Measurements from ENCODE around the gene ZNF410. TPM values are rescaled to one million over a fixed set of nuclear protein-coding genes. Genes with fewer than 3 reads are reported as not detected.

ZNF410 gene
- total and polyA plus RNA-seq, 2 of the 13 experiments (the other 11 are each of a cell fraction or from before 2014, with no cell fraction given): 19.2 to 44.3 TPM

GRCh38 chr14:73886449-73887317 is at the start of gene ZNF410 (continued):
- TF ChIP-seq ZNF503 (CRISPR knock-in tag; IDR thresholded peaks at IDR 0.05) (no peak; the same call in none of the 2 replicates), ATF7 (IDR thresholded peaks at IDR 0.05) (peak; percentile 73), ATF7 (CRISPR knock-in tag; IDR thresholded peaks at IDR 0.05) (peak; percentile 91), ISL2 (CRISPR knock-in tag; IDR thresholded peaks at IDR 0.05) (0 out of 2 replicates have a peak, but pooled peaks have one; percentile 72), HNRNPUL1 (IDR thresholded peaks at IDR 0.05; ENCODE audit: low read depth, low read length) (peak; percentile 68; the same call in 1 of the 2 replicates), RBAK (CRISPR knock-in tag; IDR thresholded peaks at IDR 0.05) (no peak), PHF8 (CRISPR knock-in tag; IDR thresholded peaks at IDR 0.05) (peak; percentile 95), LCORL (IDR thresholded peaks at IDR 0.05) (peak; percentile 33; the same call in 1 of the 2 replicates), LCORL (CRISPR knock-in tag; IDR thresholded peaks at IDR 0.05) (peak; percentile 90), ZNF781 (CRISPR knock-in tag; IDR thresholded peaks at IDR 0.05; ENCODE audit: borderline replicate concordance, not compliant biosample characterization) (peak; percentile 58), ZUFSP (CRISPR knock-in tag; IDR thresholded peaks at IDR 0.05; ENCODE audit: borderline replicate concordance) (no peak), DNMT3B (CRISPR knock-in tag; conservative IDR thresholded peaks at IDR 0.05) (0 out of 2 replicates have a peak, but pooled peaks have one; percentile 44), NFKBIZ (CRISPR knock-in tag; IDR thresholded peaks at IDR 0.05) (peak; percentile 21; the same call in 1 of the 2 replicates), ZFP37 (CRISPR knock-in tag; IDR thresholded peaks at IDR 0.05; ENCODE audit: borderline replicate concordance) (no peak), CHCHD3 (CRISPR knock-in tag; IDR thresholded peaks at IDR 0.05) (no peak), ZNF17 (CRISPR knock-in tag; IDR thresholded peaks at IDR 0.05) (no peak), NPAS2 (CRISPR knock-in tag; IDR thresholded peaks at IDR 0.05; ENCODE audit: borderline replicate concordance) (no peak), CREM (IDR thresholded peaks at IDR 0.05) (peak; percentile 77), CREM (CRISPR knock-in tag; IDR thresholded peaks at IDR 0.05) (peak; percentile 25; the same call in 1 of the 2 replicates), ZNF878 (CRISPR knock-in tag; IDR thresholded peaks at IDR 0.05) (peak; percentile 82), ZEB1 (IDR thresholded peaks at IDR 0.05; ENCODE audit: insufficient replicate concordance, low read depth) (no peak), FOXK2 (IDR thresholded peaks at IDR 0.05) (peak; percentile 12; the same call in 1 of the 2 replicates), SMARCC2 (IDR thresholded peaks at IDR 0.05) (no peak), MBD4 (IDR thresholded peaks at IDR 0.05; ENCODE audit: borderline replicate concordance, low read length) (no peak), U2AF2 (IDR thresholded peaks at IDR 0.05; ENCODE audit: low read depth, low read length) (no peak), ZNF251 (CRISPR knock-in tag; IDR thresholded peaks at IDR 0.05) (no peak)
- TF ChIP-seq, protein P1, sequence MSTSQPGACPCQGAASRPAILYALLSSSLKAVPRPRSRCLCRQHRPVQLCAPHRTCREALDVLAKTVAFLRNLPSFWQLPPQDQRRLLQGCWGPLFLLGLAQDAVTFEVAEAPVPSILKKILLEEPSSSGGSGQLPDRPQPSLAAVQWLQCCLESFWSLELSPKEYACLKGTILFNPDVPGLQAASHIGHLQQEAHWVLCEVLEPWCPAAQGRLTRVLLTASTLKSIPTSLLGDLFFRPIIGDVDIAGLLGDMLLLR (CRISPR knock-in tag; IDR thresholded peaks at IDR 0.05): peak; percentile 57; the same call in 1 of the 2 replicates

All from HepG2 (cell line).